Measurements from ENCODE around the gene CHGA.

CHGA gene

DNA sequence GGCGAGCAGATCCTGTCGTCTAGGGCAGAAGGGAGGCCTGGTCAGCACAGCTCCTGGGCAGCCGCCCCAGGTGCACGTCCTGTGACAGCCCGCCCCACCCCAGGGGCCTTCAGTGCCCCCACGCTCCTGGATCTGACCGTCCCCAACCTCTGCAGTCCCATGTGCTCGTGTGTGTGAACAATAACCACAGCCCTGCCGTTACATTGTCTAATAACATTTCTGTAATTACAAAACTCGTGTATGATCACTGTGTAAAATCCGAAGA, 39.8 kb downstream of the CHGA start:
- no peak for ATAC-seq
- no peak for TF ChIP-seq RARB (CRISPR knock-in tag; IDR thresholded peaks at IDR 0.05)
- TF ChIP-seq ISL1 (CRISPR knock-in tag; IDR thresholded peaks at IDR 0.05), result no peak
- no peak for TF ChIP-seq GLIS3 (CRISPR knock-in tag; IDR thresholded peaks at IDR 0.05)
- no peak for TF ChIP-seq CSDC2 (CRISPR knock-in tag; IDR thresholded peaks at IDR 0.05)
- TF ChIP-seq ZNF565 (CRISPR knock-in tag; conservative IDR thresholded peaks at IDR 0.05; ENCODE audit: low read depth), result no peak
- no peak for TF ChIP-seq ZNF8 (CRISPR knock-in tag; IDR thresholded peaks at IDR 0.05)
- TF ChIP-seq, protein P1, sequence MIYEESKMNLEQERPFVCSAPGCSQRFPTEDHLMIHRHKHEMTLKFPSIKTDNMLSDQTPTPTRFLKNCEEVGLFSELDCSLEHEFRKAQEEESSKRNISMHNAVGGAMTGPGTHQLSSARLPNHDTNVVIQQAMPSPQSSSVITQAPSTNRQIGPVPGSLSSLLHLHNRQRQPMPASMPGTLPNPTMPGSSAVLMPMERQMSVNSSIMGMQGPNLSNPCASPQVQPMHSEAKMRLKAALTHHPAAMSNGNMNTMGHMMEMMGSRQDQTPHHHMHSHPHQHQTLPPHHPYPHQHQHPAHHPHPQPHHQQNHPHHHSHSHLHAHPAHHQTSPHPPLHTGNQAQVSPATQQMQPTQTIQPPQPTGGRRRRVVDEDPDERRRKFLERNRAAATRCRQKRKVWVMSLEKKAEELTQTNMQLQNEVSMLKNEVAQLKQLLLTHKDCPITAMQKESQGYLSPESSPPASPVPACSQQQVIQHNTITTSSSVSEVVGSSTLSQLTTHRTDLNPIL (CRISPR knock-in tag; IDR thresholded peaks at IDR 0.05; ENCODE audit: low read depth), result no peak
- TF ChIP-seq ZNF70 (CRISPR knock-in tag; IDR thresholded peaks at IDR 0.05), result no peak
- TF ChIP-seq ZFP3 (CRISPR knock-in tag; IDR thresholded peaks at IDR 0.05), result no peak
- no peak for TF ChIP-seq OSR1 (CRISPR knock-in tag; IDR thresholded peaks at IDR 0.05)
- TF ChIP-seq BACH2 (CRISPR knock-in tag; IDR thresholded peaks at IDR 0.05; ENCODE audit: borderline replicate concordance), result no peak

- no peak for TF ChIP-seq ARNTL (CRISPR knock-in tag; IDR thresholded peaks at IDR 0.05; ENCODE audit: borderline replicate concordance, low read depth)
- TF ChIP-seq TCF4 (CRISPR knock-in tag; IDR thresholded peaks at IDR 0.05; ENCODE audit: borderline replicate concordance), result no peak
- TF ChIP-seq PATZ1 (CRISPR knock-in tag; IDR thresholded peaks at IDR 0.05; ENCODE audit: borderline replicate concordance), result no peak
- TF ChIP-seq, protein P1 (CRISPR knock-in tag; IDR thresholded peaks at IDR 0.05; ENCODE audit: low read depth), result no peak
- TF ChIP-seq ESRRG (CRISPR knock-in tag; IDR thresholded peaks at IDR 0.05), result no peak
- no peak for TF ChIP-seq RARB (CRISPR knock-in tag; IDR thresholded peaks at IDR 0.05)
- no peak for TF ChIP-seq TOX (CRISPR knock-in tag; IDR thresholded peaks at IDR 0.05; ENCODE audit: borderline replicate concordance)
- no peak; the same call in 2 of the 3 replicates for ATAC-seq
Observed at GRCh38 chr14:92963301-92964123, 40.6 kb downstream of the CHGA start.

GRCh38 chr14:92964124-92965109, 41.5 kb downstream of the CHGA start:
- TF ChIP-seq ZNF8 (CRISPR knock-in tag; IDR thresholded peaks at IDR 0.05), result no peak
- TF ChIP-seq TCF4 (CRISPR knock-in tag; IDR thresholded peaks at IDR 0.05; ENCODE audit: borderline replicate concordance), result peak; percentile 43; the same call in 1 of the 2 replicates
- no peak; the same call in 2 of the 3 replicates for ATAC-seq

DNA sequence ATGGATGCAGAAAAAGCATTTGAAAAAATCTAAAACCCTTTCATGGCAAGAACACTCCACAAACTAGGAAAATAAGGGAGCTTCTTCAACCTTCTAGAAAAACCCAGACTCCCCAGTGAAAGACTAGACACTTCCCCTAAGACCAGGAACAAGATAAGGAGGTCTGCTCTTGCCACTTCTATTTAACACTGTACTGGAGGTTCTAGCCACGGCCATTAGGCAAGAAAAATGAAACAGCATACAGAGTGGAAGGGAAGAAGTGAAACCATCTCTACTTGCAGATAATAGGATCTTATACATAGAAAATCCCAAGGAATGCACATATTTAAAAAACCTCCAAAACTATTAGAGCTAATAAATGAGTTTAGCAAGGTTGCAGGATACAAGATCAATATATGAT, 42.3 kb downstream of the CHGA start:
- TF ChIP-seq ZNF70 (CRISPR knock-in tag; IDR thresholded peaks at IDR 0.05), result no peak
- no peak for ATAC-seq

DNA sequence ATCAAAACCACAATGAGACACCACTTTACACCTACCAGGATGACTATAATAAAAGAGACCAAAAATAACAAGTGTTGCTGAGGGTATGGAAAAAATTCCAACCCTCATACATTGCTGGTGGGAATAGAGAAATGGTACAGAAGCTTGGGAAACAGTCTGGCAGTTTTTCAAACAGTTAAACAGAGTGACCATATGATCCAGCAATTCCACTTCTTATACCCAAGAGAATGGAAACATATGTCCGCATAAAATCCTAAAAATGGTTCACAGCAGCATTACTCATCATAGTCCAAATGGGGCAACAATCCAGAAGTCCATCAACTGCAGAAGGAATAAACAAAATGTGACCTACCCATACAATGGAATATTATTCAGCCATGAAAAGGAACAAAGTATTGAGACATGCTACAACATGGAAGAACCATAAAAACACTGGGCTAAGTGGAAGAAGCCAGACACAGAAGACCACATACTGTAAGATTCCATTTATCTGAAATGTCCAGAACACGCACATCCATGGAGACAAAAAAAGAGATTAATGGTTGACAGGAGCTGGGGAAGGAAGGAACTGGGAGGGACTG, 44.5 kb downstream of the CHGA start:
- no peak for ATAC-seq
- no peak for TF ChIP-seq ARNTL (CRISPR knock-in tag; IDR thresholded peaks at IDR 0.05; ENCODE audit: borderline replicate concordance, low read depth)
- TF ChIP-seq ISL1 (CRISPR knock-in tag; IDR thresholded peaks at IDR 0.05), result no peak
- TF ChIP-seq, protein P1 (CRISPR knock-in tag; IDR thresholded peaks at IDR 0.05; ENCODE audit: low read depth), result no peak
- TF ChIP-seq PATZ1 (CRISPR knock-in tag; IDR thresholded peaks at IDR 0.05; ENCODE audit: borderline replicate concordance), result no peak
- no peak for TF ChIP-seq BACH2 (CRISPR knock-in tag; IDR thresholded peaks at IDR 0.05; ENCODE audit: borderline replicate concordance)
- TF ChIP-seq, protein P2, sequence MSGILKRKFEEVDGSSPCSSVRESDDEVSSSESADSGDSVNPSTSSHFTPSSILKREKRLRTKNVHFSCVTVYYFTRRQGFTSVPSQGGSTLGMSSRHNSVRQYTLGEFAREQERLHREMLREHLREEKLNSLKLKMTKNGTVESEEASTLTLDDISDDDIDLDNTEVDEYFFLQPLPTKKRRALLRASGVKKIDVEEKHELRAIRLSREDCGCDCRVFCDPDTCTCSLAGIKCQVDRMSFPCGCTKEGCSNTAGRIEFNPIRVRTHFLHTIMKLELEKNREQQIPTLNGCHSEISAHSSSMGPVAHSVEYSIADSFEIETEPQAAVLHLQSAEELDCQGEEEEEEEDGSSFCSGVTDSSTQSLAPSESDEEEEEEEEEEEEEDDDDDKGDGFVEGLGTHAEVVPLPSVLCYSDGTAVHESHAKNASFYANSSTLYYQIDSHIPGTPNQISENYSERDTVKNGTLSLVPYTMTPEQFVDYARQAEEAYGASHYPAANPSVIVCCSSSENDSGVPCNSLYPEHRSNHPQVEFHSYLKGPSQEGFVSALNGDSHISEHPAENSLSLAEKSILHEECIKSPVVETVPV (CRISPR knock-in tag; IDR thresholded peaks at IDR 0.05), result no peak
- TF ChIP-seq TOX (CRISPR knock-in tag; IDR thresholded peaks at IDR 0.05; ENCODE audit: borderline replicate concordance), result no peak
- TF ChIP-seq GLIS3 (CRISPR knock-in tag; IDR thresholded peaks at IDR 0.05), result no peak
- no peak for TF ChIP-seq OSR1 (CRISPR knock-in tag; IDR thresholded peaks at IDR 0.05)
- no peak for TF ChIP-seq ZC3H10 (CRISPR knock-in tag; IDR thresholded peaks at IDR 0.05)
- TF ChIP-seq TCF4 (CRISPR knock-in tag; IDR thresholded peaks at IDR 0.05; ENCODE audit: borderline replicate concordance), result no peak
- no peak for TF ChIP-seq ZFP3 (CRISPR knock-in tag; IDR thresholded peaks at IDR 0.05)
- no peak for TF ChIP-seq PPARA (CRISPR knock-in tag; IDR thresholded peaks at IDR 0.05; ENCODE audit: borderline replicate concordance)
- TF ChIP-seq ZNF8 (CRISPR knock-in tag; IDR thresholded peaks at IDR 0.05), result no peak
- no peak for TF ChIP-seq ZNF565 (CRISPR knock-in tag; conservative IDR thresholded peaks at IDR 0.05; ENCODE audit: low read depth)
- TF ChIP-seq ZFP30 (CRISPR knock-in tag; IDR thresholded peaks at IDR 0.05), result no peak
- TF ChIP-seq ZNF70 (CRISPR knock-in tag; IDR thresholded peaks at IDR 0.05), result no peak
- TF ChIP-seq SNAI2 (CRISPR knock-in tag; IDR thresholded peaks at IDR 0.05), result no peak
